ENCODE measurements around the gene ZBTB17.

The ZBTB17 gene

DNA sequence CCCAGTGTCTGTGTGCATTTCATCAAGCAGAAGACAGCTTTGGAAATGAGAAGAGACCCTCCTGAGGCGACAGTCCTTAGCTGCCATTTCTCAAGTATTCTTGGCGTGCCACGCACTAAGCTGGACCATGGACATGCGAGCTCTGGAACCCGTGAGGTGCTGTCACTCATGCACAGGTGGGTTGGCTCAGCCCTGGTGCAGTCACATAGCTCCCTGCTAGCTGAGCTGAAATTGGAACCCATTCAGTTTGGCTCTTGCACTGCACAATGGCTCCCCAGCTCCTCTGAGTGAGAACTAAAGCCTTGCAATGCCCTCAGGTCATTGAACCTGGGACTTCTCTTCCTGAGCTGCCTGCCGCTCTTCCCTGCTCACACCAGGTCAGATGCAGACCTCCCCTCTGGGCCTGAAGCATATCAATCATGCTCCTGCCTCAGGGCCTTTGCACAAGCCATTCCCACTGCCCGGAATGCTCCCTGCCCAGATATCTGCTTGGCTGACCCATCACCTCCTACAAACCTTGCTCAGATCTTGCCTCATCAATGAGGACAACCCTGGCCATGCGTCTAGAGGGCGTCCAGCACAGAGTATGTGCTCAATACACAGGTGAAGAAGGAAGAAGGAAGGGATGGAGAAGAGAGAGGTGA, 21.9 kb upstream of the ZBTB17 start:
- Histone ChIP-seq H3K27me3 (ENCODE audit: insufficient read depth, poor library complexity, severe bottlenecking) (no peaks in the 10 kb centered on the region), H3K27ac (replicated peaks) (no peak overlapping the region), H3K4me3 (replicated peaks; ENCODE audit: insufficient read depth, low read length) (no peak overlapping the region)
- no peak for DNase-seq (ENCODE audit: low read depth in 1 of 2, low spot score in 1 of 2)
- TF ChIP-seq GABPA (IDR thresholded peaks at IDR 0.05; ENCODE audit: low read depth) (no peak), SPI1 (IDR thresholded peaks at IDR 0.05; ENCODE audit: borderline replicate concordance, low read depth) (no peak), POLR2AphosphoS5 (IDR thresholded peaks at IDR 0.05; ENCODE audit: low read depth) (no peak)
- TF ChIP-seq, protein P1, sequence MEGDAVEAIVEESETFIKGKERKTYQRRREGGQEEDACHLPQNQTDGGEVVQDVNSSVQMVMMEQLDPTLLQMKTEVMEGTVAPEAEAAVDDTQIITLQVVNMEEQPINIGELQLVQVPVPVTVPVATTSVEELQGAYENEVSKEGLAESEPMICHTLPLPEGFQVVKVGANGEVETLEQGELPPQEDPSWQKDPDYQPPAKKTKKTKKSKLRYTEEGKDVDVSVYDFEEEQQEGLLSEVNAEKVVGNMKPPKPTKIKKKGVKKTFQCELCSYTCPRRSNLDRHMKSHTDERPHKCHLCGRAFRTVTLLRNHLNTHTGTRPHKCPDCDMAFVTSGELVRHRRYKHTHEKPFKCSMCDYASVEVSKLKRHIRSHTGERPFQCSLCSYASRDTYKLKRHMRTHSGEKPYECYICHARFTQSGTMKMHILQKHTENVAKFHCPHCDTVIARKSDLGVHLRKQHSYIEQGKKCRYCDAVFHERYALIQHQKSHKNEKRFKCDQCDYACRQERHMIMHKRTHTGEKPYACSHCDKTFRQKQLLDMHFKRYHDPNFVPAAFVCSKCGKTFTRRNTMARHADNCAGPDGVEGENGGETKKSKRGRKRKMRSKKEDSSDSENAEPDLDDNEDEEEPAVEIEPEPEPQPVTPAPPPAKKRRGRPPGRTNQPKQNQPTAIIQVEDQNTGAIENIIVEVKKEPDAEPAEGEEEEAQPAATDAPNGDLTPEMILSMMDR (IDR thresholded peaks at IDR 0.05; ENCODE audit: insufficient read depth, low read length), result no peak
- TF ChIP-seq, protein P2, sequence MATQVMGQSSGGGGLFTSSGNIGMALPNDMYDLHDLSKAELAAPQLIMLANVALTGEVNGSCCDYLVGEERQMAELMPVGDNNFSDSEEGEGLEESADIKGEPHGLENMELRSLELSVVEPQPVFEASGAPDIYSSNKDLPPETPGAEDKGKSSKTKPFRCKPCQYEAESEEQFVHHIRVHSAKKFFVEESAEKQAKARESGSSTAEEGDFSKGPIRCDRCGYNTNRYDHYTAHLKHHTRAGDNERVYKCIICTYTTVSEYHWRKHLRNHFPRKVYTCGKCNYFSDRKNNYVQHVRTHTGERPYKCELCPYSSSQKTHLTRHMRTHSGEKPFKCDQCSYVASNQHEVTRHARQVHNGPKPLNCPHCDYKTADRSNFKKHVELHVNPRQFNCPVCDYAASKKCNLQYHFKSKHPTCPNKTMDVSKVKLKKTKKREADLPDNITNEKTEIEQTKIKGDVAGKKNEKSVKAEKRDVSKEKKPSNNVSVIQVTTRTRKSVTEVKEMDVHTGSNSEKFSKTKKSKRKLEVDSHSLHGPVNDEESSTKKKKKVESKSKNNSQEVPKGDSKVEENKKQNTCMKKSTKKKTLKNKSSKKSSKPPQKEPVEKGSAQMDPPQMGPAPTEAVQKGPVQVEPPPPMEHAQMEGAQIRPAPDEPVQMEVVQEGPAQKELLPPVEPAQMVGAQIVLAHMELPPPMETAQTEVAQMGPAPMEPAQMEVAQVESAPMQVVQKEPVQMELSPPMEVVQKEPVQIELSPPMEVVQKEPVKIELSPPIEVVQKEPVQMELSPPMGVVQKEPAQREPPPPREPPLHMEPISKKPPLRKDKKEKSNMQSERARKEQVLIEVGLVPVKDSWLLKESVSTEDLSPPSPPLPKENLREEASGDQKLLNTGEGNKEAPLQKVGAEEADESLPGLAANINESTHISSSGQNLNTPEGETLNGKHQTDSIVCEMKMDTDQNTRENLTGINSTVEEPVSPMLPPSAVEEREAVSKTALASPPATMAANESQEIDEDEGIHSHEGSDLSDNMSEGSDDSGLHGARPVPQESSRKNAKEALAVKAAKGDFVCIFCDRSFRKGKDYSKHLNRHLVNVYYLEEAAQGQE (IDR thresholded peaks at IDR 0.05; ENCODE audit: insufficient replicate concordance, low read depth), result no peak

DNA sequence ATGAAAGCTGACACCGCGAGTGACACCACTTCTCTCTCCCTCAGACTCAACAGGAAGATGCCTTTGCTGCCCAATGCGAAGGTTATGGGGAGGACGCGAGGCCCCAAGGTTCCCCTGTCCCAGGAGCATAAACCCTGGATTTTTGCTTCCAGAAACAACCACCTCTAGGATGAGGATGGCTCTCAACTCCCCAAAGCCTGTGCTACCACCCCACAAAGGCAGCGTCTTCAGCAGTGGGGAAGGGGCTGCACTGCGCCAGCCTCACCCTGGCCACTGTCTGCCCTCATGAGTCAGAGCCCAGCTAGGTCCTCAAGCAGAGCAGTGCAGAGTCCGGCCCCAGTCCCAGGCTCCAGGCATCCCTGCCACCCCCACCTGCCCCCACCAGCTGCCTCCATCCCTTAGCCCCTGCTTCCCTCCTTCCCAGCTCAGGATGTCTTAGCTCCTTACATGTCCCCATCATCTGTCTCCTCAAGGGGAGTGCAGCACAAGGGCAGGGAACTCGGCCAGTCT, 21.2 kb upstream of the ZBTB17 start:
- Histone ChIP-seq H3K27ac (replicated peaks) (no peak overlapping the region), H3K27me3 (ENCODE audit: insufficient read depth, poor library complexity, severe bottlenecking) (no peaks in the 10 kb centered on the region), H3K4me3 (replicated peaks; ENCODE audit: insufficient read depth, low read length) (no peak overlapping the region)
- DNase-seq (ENCODE audit: low read depth in 1 of 2, low spot score in 1 of 2), result no peak
- TF ChIP-seq, protein P2 (IDR thresholded peaks at IDR 0.05; ENCODE audit: insufficient replicate concordance, low read depth), result no peak
- TF ChIP-seq POLR2AphosphoS5 (IDR thresholded peaks at IDR 0.05; ENCODE audit: low read depth) (no peak), SPI1 (IDR thresholded peaks at IDR 0.05; ENCODE audit: borderline replicate concordance, low read depth) (no peak), GABPA (IDR thresholded peaks at IDR 0.05; ENCODE audit: low read depth) (no peak)
- TF ChIP-seq, protein P1 (IDR thresholded peaks at IDR 0.05; ENCODE audit: insufficient read depth, low read length), result no peak

DNA sequence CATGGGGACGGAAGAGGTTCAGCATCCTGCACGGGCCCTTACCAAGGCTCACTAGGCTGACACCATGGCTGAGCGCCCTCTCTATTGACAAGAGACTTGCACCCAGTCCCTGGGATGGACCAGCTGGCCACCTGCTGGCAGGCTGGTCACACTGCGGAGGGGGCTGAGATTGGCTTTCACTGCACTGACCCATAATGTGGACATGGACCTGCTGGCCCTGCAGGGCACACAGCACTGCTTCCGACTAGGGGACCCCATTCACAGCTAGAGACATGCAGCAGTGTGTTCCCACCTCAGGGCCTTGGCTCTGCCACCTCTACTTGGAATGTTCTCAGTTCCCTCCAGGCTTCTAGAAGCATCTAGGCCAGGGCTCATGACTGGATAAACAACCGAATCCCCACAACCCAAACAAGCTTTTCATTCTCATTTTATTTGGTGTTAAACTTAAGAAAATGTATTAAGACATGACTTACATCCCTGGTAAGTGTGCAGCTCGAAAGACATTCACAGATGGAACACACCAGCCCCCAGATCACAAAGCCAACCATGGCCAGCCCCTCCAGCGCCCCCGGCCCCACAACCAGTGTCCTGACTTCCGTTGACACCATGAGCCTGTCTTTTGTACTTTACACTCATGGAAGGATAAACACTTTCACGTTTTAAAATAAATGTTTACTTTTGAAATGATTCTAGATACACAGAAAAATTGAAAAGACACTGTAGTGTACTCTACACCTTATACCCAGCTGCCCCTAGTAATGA, 18.9 kb upstream of the ZBTB17 start:
- TF ChIP-seq, protein P1 (IDR thresholded peaks at IDR 0.05; ENCODE audit: insufficient read depth, low read length), result peak; percentile 75
- TF ChIP-seq POLR2AphosphoS5 (IDR thresholded peaks at IDR 0.05; ENCODE audit: low read depth), result no peak
- Histone ChIP-seq H3K27me3 (ENCODE audit: insufficient read depth, poor library complexity, severe bottlenecking) (no peaks in the 10 kb centered on the region), H3K4me3 (replicated peaks; ENCODE audit: insufficient read depth, low read length) (no peak overlapping the region), H3K27ac (replicated peaks) (no peak overlapping the region)
- DNase-seq (ENCODE audit: low read depth in 1 of 2, low spot score in 1 of 2), result peak in 1 of 2 experiments; percentile 21
